Astrocyte (in vitro differentiated cells and primary cell): Measurements from ENCODE around the gene IQSEC2. TPM values are rescaled to one million over a fixed set of nuclear protein-coding genes. Genes with fewer than 3 reads are reported as not detected.
A peak's percentile ranks its signal among the peaks of the same experiment; 100 is the strongest.

Experiments used
- DNase-seq: peaks from one replicate; pipeline ENCODE4 v3.0.0-alpha.2; 2010; ENCODE audit warnings: low read depth
- FAIRE-seq: peaks from 2 replicates; lab custom pipeline; 2011; peaks lifted over from hg19 to GRCh38; lab: Jason Lieb, UNC
- H2AFZ ChIP-seq: 2 replicates; pipeline ENCODE4 v1.6.0; 2012; ENCODE audit warnings: low read depth, low read length, inconsistent platforms
- H3K27ac ChIP-seq: 2 replicates; pipeline ENCODE4 v1.5.1; 2011; ENCODE audit warnings: low read depth, low read length, inconsistent platforms
- H3K27me3 ChIP-seq: 2 replicates; pipeline ENCODE4 v1.6.0; 2011; ENCODE audit warnings: low read length, inconsistent platforms; ENCODE audit not compliant: insufficient read depth
- H3K36me3 ChIP-seq: 2 replicates; pipeline ENCODE4 v1.5.1; 2011; ENCODE audit warnings: low read length, inconsistent platforms; ENCODE audit not compliant: insufficient read depth
- H3K4me1 ChIP-seq: 2 replicates; pipeline ENCODE4 v1.5.1; 2011; ENCODE audit warnings: low read length, inconsistent platforms; ENCODE audit not compliant: insufficient read depth
- H3K4me2 ChIP-seq: 2 replicates; pipeline ENCODE4 v1.6.0; 2012; ENCODE audit warnings: low read length, inconsistent platforms
- H3K4me3 ChIP-seq: 2 replicates; pipeline ENCODE4 v1.5.1; 2011; ENCODE audit warnings: low read depth, mild to moderate bottlenecking, low read length, inconsistent platforms; ENCODE audit not compliant: insufficient read depth
- H3K79me2 ChIP-seq: 2 replicates; pipeline ENCODE4 v1.6.0; 2012; ENCODE audit warnings: mild to moderate bottlenecking, low read length, inconsistent platforms; ENCODE audit not compliant: insufficient read depth
- H3K9ac ChIP-seq: 2 replicates; pipeline ENCODE4 v1.6.0; 2012; ENCODE audit warnings: mild to moderate bottlenecking, low read length, inconsistent platforms
- H3K9me3 ChIP-seq: 2 replicates; pipeline ENCODE4 v1.5.1; 2012; ENCODE audit warnings: low read depth, mild to moderate bottlenecking, low read length, inconsistent platforms; ENCODE audit not compliant: insufficient read depth
- H4K20me1 ChIP-seq: 2 replicates; pipeline ENCODE4 v1.6.0; 2012; ENCODE audit warnings: low read length, inconsistent platforms; ENCODE audit not compliant: insufficient read depth
- H3K27ac Mint-ChIP-seq: one replicate; pipeline ENCODE4 v1.8.0; 2021; ENCODE audit warnings: mild to moderate bottlenecking, mixed read lengths; ENCODE audit not compliant: unreplicated experiment
- H3K27me3 Mint-ChIP-seq: one replicate; pipeline ENCODE4 v1.8.0; 2021; ENCODE audit warnings: low read depth, mixed read lengths; ENCODE audit not compliant: unreplicated experiment
- H3K36me3 Mint-ChIP-seq: one replicate; pipeline ENCODE4 v1.8.0; 2021; ENCODE audit warnings: low read depth, mixed read lengths; ENCODE audit not compliant: unreplicated experiment
- H3K4me1 Mint-ChIP-seq: one replicate; pipeline ENCODE4 v1.8.0; 2021; ENCODE audit warnings: low read depth, mixed read lengths; ENCODE audit not compliant: unreplicated experiment
- H3K4me3 Mint-ChIP-seq: one replicate; pipeline ENCODE4 v1.8.0; 2021; ENCODE audit warnings: mild to moderate bottlenecking, moderate library complexity, mixed read lengths; ENCODE audit not compliant: unreplicated experiment
- H3K9me3 Mint-ChIP-seq: one replicate; pipeline ENCODE4 v1.8.0; 2021; ENCODE audit warnings: mild to moderate bottlenecking, mixed read lengths; ENCODE audit not compliant: unreplicated experiment
- CTCF ChIP-seq: IDR thresholded peaks from 2 replicates; pipeline ENCODE4 v1.5.1; 2011; ENCODE audit warnings: low read depth, mild to moderate bottlenecking, inconsistent platforms, low read length, moderate library complexity; ENCODE audit not compliant: insufficient read depth
- EZH2 ChIP-seq: IDR thresholded peaks from 2 replicates; pipeline ENCODE4 v1.6.1; 2012; ENCODE audit warnings: mild to moderate bottlenecking, low read length, inconsistent platforms; ENCODE audit not compliant: insufficient read depth
- total RNA-seq: library from RNA; stranded (reverse); gene quantifications from 2 replicates; pipeline ENCODE4 v1.2.1, GENCODE V29; 2021

IQSEC2 gene
- total RNA-seq, 1 donor from 2014 or later: 8.2 TPM

GRCh38 chrX:53287493-53288138 lies 6.2 kb upstream of the IQSEC2 start:
- H3K9ac ChIP-seq: no peak overlapping the region
- H3K36me3 ChIP-seq: no peaks in the 10 kb centered on the region
- H3K27me3 ChIP-seq: no peaks in the 10 kb centered on the region
- no peaks in the 10 kb centered on the region for H3K79me2 ChIP-seq
- H3K4me2 ChIP-seq: peak overlapping the region; percentile 75
- Mint-ChIP-seq H3K27me3 (peaks cover 3% of the 10 kb centered on the region), H3K27ac (no peak overlapping the region), H3K9me3 (no peaks in the 10 kb centered on the region), H3K4me1 (peaks cover 7% of the 10 kb centered on the region), H3K36me3 (no peaks in the 10 kb centered on the region), H3K4me3 (no peak overlapping the region)
- no peak overlapping the region for H3K27ac ChIP-seq
- H4K20me1 ChIP-seq: no peaks in the 10 kb centered on the region
- H3K9me3 ChIP-seq: no peaks in the 10 kb centered on the region
- peak; percentile 54 for DNase-seq
- H3K4me3 ChIP-seq: no peak overlapping the region
- FAIRE-seq: peak; percentile 95
- H2AFZ ChIP-seq: peak overlapping the region; percentile 17
- peaks cover 12% of the 10 kb centered on the region for H3K4me1 ChIP-seq
- TF ChIP-seq CTCF: no peak

GRCh38 chrX:53286171-53286570 lies 4.8 kb upstream of the IQSEC2 start:
- H4K20me1 ChIP-seq: no peaks in the 10 kb centered on the region
- no peaks in the 10 kb centered on the region for H3K9me3 ChIP-seq
- no peak overlapping the region for H3K27ac Mint-ChIP-seq
- H3K4me2 ChIP-seq: no peak overlapping the region
- no peaks in the 10 kb centered on the region for H3K27me3 Mint-ChIP-seq
- FAIRE-seq (peak; percentile 80), DNase-seq (no peak)
- no peak overlapping the region for H3K9ac ChIP-seq
- H3K9me3 Mint-ChIP-seq: no peaks in the 10 kb centered on the region
- H3K4me3 Mint-ChIP-seq: no peak overlapping the region
- no peak overlapping the region for H3K27ac ChIP-seq
- H3K36me3 Mint-ChIP-seq: no peaks in the 10 kb centered on the region
- no peak overlapping the region for H3K4me3 ChIP-seq
- H3K4me1 ChIP-seq: peaks cover 17% of the 10 kb centered on the region
- H3K36me3 ChIP-seq: no peaks in the 10 kb centered on the region
- H2AFZ ChIP-seq: no peak overlapping the region
- H3K4me1 Mint-ChIP-seq: peaks cover 7% of the 10 kb centered on the region
- no peak for TF ChIP-seq CTCF
- H3K79me2 ChIP-seq: no peaks in the 10 kb centered on the region
- H3K27me3 ChIP-seq: no peaks in the 10 kb centered on the region

GRCh38 chrX:53285591-53285990 lies 4.2 kb upstream of the IQSEC2 start:
- no peak overlapping the region for H2AFZ ChIP-seq
- FAIRE-seq (no peak), DNase-seq (no peak)
- H3K4me1 ChIP-seq: peaks cover 23% of the 10 kb centered on the region
- no peaks in the 10 kb centered on the region for H3K36me3 ChIP-seq
- Mint-ChIP-seq H3K4me3 (no peak overlapping the region), H3K27me3 (no peaks in the 10 kb centered on the region), H3K4me1 (peaks cover 7% of the 10 kb centered on the region), H3K36me3 (no peaks in the 10 kb centered on the region), H3K27ac (no peak overlapping the region), H3K9me3 (no peaks in the 10 kb centered on the region)
- H3K27me3 ChIP-seq: no peaks in the 10 kb centered on the region
- no peaks in the 10 kb centered on the region for H3K79me2 ChIP-seq
- no peaks in the 10 kb centered on the region for H3K9me3 ChIP-seq
- H3K27ac ChIP-seq: no peak overlapping the region
- TF ChIP-seq CTCF: no peak
- no peak for TF ChIP-seq EZH2
- no peak overlapping the region for H3K9ac ChIP-seq
- H3K4me3 ChIP-seq: no peak overlapping the region
- no peak overlapping the region for H3K4me2 ChIP-seq
- no peaks in the 10 kb centered on the region for H4K20me1 ChIP-seq
